GM20000 (cell line): ENCODE data around the gene FAM20C.

Experiments used
- DNase-seq: peaks from one replicate; pipeline ENCODE4 v3.0.0; 2012; ENCODE audit warnings: low spot score
- TF ChIP-seq, protein P1 (sequence below): IDR thresholded peaks from 2 replicates; pipeline ENCODE4 v1.5.1; 2012; ENCODE audit warnings: mild to moderate bottlenecking, control low read depth; ENCODE audit errors: extremely low read depth, missing control alignments

FAM20C gene

DNA sequence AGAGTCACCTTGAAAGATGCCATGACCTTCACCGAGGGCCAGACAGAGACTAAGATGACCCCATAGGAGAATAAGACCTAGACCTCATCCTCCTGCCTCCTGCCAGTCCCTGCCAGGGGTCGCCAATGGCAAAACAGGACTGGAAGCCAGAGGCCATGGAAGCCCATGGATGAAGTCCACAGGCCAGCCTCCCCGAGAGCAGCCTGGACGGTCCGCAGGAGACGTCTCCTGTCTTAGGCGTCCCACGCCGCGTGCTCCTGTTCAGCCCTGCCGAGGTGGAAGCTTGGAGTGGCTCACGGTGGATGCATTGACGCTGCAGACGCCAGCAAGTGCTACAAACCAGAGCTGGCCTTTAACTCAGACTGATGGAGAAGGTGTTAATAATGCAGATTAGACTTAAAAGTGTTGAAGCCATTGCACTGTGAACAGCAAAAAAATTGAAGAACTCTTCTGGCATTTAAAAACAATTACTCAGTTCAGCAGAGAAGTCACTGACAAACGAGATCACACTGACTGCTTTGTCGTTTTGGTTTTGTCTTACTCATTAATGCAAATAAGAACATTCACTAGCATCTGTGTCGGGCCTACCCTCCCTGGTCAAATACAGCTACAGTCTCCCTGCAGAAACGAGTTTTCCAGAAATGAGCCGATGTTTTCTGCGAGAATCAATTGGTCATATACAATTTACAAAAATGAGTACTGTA lies 38.1 kb upstream of the FAM20C start:
- no peak for DNase-seq
- TF ChIP-seq, protein P1, sequence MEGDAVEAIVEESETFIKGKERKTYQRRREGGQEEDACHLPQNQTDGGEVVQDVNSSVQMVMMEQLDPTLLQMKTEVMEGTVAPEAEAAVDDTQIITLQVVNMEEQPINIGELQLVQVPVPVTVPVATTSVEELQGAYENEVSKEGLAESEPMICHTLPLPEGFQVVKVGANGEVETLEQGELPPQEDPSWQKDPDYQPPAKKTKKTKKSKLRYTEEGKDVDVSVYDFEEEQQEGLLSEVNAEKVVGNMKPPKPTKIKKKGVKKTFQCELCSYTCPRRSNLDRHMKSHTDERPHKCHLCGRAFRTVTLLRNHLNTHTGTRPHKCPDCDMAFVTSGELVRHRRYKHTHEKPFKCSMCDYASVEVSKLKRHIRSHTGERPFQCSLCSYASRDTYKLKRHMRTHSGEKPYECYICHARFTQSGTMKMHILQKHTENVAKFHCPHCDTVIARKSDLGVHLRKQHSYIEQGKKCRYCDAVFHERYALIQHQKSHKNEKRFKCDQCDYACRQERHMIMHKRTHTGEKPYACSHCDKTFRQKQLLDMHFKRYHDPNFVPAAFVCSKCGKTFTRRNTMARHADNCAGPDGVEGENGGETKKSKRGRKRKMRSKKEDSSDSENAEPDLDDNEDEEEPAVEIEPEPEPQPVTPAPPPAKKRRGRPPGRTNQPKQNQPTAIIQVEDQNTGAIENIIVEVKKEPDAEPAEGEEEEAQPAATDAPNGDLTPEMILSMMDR, result no peak

DNA sequence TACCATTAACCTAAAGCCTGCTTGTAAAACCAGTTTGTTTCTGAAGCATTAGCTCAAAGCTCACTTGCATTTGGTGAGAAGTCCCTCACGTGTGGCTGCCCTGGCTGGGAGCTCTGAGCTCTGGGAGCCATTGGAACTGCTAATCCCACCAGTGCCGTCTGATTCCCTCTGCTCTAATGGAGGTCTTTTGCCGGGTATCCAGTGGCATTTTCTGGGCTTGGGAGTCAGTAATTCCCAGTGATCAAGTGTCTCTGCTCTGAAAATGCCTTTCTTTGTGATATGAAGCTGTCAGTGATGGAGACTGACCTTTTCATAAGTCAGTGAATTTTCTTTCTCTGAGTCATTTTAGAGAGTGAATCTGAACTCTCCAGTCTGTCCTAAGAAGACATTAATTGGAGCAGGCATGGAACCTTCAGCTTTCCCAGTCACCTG lies 36.9 kb upstream of the FAM20C start:
- TF ChIP-seq, protein P1, result no peak
- no peak for DNase-seq

DNA sequence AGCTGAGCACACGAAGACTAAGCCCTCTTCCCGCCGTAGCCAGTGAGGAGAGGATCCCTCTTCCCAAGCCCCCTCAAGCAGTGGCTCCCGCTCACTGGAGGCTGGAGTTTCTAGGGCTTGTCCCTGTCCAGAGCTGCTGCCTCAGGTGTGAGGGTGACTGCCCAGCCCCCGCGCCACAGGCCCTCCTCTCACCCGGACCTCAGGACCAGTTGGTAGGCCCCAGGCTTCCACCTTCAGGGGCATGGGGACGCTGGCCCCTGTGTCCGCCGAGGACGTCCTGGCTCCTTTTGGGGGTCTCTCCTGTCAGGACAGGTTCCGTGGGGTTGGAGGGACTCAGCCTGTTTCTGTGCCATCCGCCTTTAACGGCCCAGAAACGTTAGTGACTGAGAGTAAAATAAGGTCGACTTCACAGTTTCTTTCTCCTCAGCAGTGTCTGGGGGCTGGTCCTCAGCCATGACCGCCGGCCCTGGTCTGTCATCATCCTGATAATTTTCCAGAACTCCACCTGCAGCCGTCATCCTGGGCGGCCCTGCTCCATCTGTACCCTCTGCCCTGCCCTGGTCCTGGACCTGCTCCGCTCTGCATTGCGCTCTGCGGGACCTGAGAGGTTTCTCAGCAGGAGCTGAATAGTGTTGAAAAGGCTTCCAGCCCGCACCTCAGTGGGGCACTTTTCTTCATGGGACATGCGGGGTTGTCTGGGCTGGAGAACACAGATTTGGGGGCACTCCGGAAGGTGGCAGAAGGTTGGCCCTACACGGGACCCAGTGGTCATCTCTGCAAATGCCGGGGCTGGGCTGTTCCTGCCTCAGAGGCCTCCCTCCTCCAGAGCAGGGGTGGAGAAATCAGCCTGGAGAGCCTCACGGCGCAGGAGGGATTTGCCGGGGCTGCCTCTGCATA lies 36.0 kb upstream of the FAM20C start:
- no peak for DNase-seq

DNA sequence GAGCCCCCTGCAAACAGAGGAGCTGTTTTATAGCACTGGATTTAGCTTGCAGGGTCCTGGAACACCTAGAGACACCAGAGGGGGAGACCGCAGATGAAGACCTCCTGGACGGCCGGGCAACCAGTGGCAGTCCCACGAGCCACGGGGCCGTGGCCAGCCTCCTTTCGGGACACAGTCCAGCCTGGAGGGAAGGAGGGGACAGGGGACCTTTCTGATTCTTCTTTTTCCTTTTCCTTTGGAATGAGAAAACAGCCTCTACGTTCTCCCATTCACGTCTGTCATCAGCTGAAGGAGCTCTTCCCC lies 35.4 kb upstream of the FAM20C start:
- DNase-seq, result no peak
- TF ChIP-seq, protein P1, result no peak

More for the DNA sequence above, 36.0 kb upstream of the FAM20C start:
- TF ChIP-seq, protein P1, result no peak

DNA sequence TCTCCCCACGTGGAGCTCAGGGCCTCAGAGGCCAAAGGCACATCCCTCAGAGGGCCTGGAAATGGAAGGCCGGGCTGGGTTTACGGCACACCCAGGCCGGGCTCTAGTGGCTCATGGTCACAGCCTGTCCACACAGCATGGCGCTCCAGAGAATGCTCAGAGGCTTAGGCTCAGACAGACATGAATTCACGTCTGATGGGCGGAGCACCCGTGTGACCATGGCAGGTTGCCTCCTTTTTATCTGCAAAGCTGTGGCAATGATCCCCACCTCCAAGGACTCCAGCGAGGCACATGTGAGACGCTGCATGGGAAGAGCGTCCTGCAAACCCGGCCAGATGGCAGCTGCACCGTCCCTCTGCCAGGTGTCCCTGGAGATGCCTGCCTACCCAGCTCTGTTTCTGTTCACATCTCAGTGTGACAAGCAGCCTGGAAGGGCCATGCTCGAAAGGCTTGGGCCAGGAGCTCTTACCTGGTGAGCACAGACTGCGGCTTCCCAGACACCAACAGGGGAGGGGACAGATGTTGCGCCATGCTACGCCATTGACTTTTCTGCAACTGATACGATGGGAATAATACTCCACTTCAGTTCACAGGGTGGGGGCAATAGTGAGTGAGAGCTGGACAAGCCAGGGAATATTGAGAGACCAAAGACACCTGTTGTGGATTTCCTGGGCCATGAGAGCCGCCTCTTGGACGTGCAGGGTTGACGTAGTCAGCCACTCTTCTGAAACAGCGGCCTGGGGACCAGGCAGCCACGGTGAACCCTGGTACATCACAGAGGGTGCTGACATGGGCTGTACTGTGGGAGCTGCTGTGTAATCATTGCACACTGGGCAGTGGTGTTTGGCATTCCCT lies 34.4 kb upstream of the FAM20C start:
- TF ChIP-seq, protein P1, result no peak
- DNase-seq, result no peak

DNA sequence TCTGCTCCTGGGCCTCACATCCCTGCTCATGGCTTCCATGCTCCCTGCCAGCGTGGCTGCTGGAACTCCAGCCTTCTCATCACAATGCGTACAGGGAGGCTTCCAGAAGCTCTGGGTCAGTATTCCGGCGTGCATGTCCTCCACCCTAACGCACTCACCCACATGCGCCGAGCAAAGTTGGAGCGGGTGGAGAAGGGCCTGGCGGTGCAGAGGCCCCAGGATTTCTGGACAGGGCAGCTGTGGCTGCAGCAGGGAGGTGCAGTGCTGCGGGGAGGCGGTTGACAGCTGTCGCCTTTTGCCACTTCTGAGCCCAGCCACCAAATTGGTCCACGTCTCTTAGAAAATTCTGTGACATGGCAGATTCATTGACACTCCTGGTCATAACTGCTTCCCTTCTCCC lies 33.6 kb upstream of the FAM20C start:
- no peak for DNase-seq

More for the DNA sequence above, 33.6 kb upstream of the FAM20C start:
- TF ChIP-seq, protein P1, result no peak
